Fibroblast of lung (primary cell): ENCODE data around the gene ZNF764. TPM values are rescaled to one million over a fixed set of nuclear protein-coding genes. Genes with fewer than 3 reads are reported as not detected.

Experiments used
- DNase-seq, 2 donors: peaks; one replicate each; pipeline versions ENCODE4 v3.0.0 to v3.0.0-alpha.2; 2010; ENCODE audit warnings: low read depth in 2 of 2
- H2AFZ ChIP-seq: 2 replicates; pipeline ENCODE4 v1.5.1; 2012; ENCODE audit warnings: low read length, control low read depth, inconsistent platforms
- H3K27ac ChIP-seq: 2 replicates; pipeline ENCODE4 v1.5.1; 2011; ENCODE audit warnings: low read length, control low read depth; ENCODE audit not compliant: insufficient read depth
- H3K27me3 ChIP-seq: 2 replicates; pipeline ENCODE4 v1.5.1; 2011; ENCODE audit warnings: mild to moderate bottlenecking, low read length; ENCODE audit not compliant: control insufficient read depth, insufficient read depth
- H3K36me3 ChIP-seq: 2 replicates; pipeline ENCODE4 v1.5.1; 2011; ENCODE audit warnings: low read length; ENCODE audit not compliant: control insufficient read depth, insufficient read depth
- H3K4me1 ChIP-seq: 2 replicates; pipeline ENCODE4 v1.5.1; 2011; ENCODE audit warnings: low read length; ENCODE audit not compliant: control insufficient read depth, insufficient read depth; ENCODE audit errors: extremely low read depth
- H3K4me2 ChIP-seq: 2 replicates; pipeline ENCODE4 v1.5.1; 2011; ENCODE audit warnings: low read length, control low read depth; ENCODE audit not compliant: insufficient read depth; ENCODE audit errors: extremely low read depth
- H3K4me3 ChIP-seq, 4 experiments: fragments of 200-600 bp in 1 of 4; sonication (generic) in 1 of 4; replicated peaks in 1 of 4; 2 replicates each; pipeline ENCODE4 v1.5.1; 2011 to 2016; ENCODE audit warnings: low read length in 4 of 4, low read depth in 3 of 4, mild to moderate bottlenecking in 3 of 4, control low read depth in 2 of 4, inconsistent platforms in 1 of 4, mixed read lengths in 1 of 4; ENCODE audit not compliant: insufficient read depth in 1 of 4; ENCODE audit errors: control extremely low read depth in 1 of 4
- H3K79me2 ChIP-seq: 2 replicates; pipeline ENCODE4 v1.5.1; 2012; ENCODE audit warnings: mild to moderate bottlenecking, low read length, inconsistent platforms; ENCODE audit not compliant: control insufficient read depth, insufficient read depth
- H3K9ac ChIP-seq: 2 replicates; pipeline ENCODE4 v1.5.1; 2011; ENCODE audit warnings: mild to moderate bottlenecking, low read length, control low read depth; ENCODE audit not compliant: insufficient read depth
- H3K9me3 ChIP-seq: 2 replicates; pipeline ENCODE4 v1.5.1; 2012; ENCODE audit warnings: low read depth, low read length; ENCODE audit not compliant: control insufficient read depth, insufficient read depth
- H4K20me1 ChIP-seq: 2 replicates; pipeline ENCODE4 v1.5.1; 2011; ENCODE audit warnings: low read length; ENCODE audit not compliant: control insufficient read depth, insufficient read depth; ENCODE audit errors: extremely low read depth
- EZH2 ChIP-seq: IDR thresholded peaks from 2 replicates; pipeline ENCODE4 v1.5.1; 2012; ENCODE audit warnings: low read length, control low read depth, mild to moderate bottlenecking; ENCODE audit errors: missing control alignments
- polyA plus RNA-seq, 2 donors: library from polyadenylated mRNA; depleted of rRNA in 1 of 2; stranded (reverse) in 1 of 2; unstranded in 1 of 2; fragments of >200 nt; gene quantifications; 2 replicates each; pipeline ENCODE4 v1.2.1, GENCODE V29; 2011 to 2012; ENCODE audit warnings: missing spikeins in 1 of 2
- total RNA-seq: library from RNA; depleted of rRNA; stranded (reverse); fragments of >200 nt; gene quantifications from 2 replicates; pipeline ENCODE4 v1.2.1, GENCODE V29; 2014
- TF ChIP-seq, protein P1 (sequence below), 2 donors: IDR thresholded peaks in 1 of 2; conservative IDR thresholded peaks in 1 of 2; 1 replicate in 1 of 2; 2 replicates in 1 of 2; pipeline ENCODE4 v1.5.1; 2011 to 2012; ENCODE audit warnings: low read length in 2 of 2, control low read depth in 1 of 2, inconsistent platforms in 1 of 2, low read depth in 1 of 2, mild to moderate bottlenecking in 1 of 2

Gene ZNF764
- total and polyA plus RNA-seq, 2 donors (not counting 1 experiment from before 2014, with no cell fraction given), result 2.4 to 3.1 TPM

DNA sequence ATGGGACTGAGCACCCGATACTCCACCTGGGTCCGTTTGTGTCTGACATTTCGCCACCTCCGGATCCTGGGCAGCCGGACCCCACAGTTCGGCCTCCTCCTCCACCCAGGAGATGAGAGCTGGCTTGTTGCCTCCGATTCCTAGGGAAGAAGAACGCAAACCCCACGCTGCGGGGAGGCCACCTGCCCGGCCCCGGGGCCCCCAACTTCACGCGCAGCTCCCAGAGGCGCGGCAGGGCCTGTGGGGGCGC lies 542 bp downstream of the ZNF764 start:
- no peak for TF ChIP-seq EZH2
- TF ChIP-seq, protein P1, sequence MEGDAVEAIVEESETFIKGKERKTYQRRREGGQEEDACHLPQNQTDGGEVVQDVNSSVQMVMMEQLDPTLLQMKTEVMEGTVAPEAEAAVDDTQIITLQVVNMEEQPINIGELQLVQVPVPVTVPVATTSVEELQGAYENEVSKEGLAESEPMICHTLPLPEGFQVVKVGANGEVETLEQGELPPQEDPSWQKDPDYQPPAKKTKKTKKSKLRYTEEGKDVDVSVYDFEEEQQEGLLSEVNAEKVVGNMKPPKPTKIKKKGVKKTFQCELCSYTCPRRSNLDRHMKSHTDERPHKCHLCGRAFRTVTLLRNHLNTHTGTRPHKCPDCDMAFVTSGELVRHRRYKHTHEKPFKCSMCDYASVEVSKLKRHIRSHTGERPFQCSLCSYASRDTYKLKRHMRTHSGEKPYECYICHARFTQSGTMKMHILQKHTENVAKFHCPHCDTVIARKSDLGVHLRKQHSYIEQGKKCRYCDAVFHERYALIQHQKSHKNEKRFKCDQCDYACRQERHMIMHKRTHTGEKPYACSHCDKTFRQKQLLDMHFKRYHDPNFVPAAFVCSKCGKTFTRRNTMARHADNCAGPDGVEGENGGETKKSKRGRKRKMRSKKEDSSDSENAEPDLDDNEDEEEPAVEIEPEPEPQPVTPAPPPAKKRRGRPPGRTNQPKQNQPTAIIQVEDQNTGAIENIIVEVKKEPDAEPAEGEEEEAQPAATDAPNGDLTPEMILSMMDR (conservative IDR thresholded peaks at IDR 0.05 in 1 of 2, IDR thresholded peaks at IDR 0.05 in 1 of 2; ENCODE audit: low read depth in 1 of 2, low read length in 2 of 2), result no peak
- peak overlapping the region; percentile 61 for H3K4me2 ChIP-seq
- H2AFZ ChIP-seq, result peak overlapping the region; percentile 65
- H3K27ac ChIP-seq, result peak overlapping the region; percentile 92
- H3K79me2 ChIP-seq, result peaks cover 8% of the 10 kb centered on the region
- DNase-seq, result peak; percentile 5 to 6
- no peaks in the 10 kb centered on the region for H3K9me3 ChIP-seq
- no peaks in the 10 kb centered on the region for H4K20me1 ChIP-seq
- no peaks in the 10 kb centered on the region for H3K27me3 ChIP-seq
- H3K4me3 ChIP-seq, result peak overlapping the region; percentile 69 to 82 (median 76)
- H3K36me3 ChIP-seq, result peaks cover 10% of the 10 kb centered on the region
- peak overlapping the region; percentile 87 for H3K9ac ChIP-seq
- H3K4me1 ChIP-seq, result no peaks in the 10 kb centered on the region

GRCh38 chr16:30556125-30556473 lies 2.1 kb downstream of the ZNF764 start:
- no peaks in the 10 kb centered on the region for H4K20me1 ChIP-seq
- TF ChIP-seq EZH2, result no peak
- TF ChIP-seq, protein P1 (conservative IDR thresholded peaks at IDR 0.05 in 1 of 2, IDR thresholded peaks at IDR 0.05 in 1 of 2; ENCODE audit: low read depth in 1 of 2, low read length in 2 of 2), result no peak
- no peak overlapping the region for H2AFZ ChIP-seq
- H3K27ac ChIP-seq, result no peak overlapping the region
- H3K9me3 ChIP-seq, result no peaks in the 10 kb centered on the region
- peaks cover 8% of the 10 kb centered on the region for H3K79me2 ChIP-seq
- no peak overlapping the region for H3K4me2 ChIP-seq
- H3K27me3 ChIP-seq, result no peaks in the 10 kb centered on the region
- H3K9ac ChIP-seq, result no peak overlapping the region
- H3K4me3 ChIP-seq, result no peak overlapping the region
- no peaks in the 10 kb centered on the region for H3K4me1 ChIP-seq
- DNase-seq, result no peak
- peaks cover 10% of the 10 kb centered on the region for H3K36me3 ChIP-seq

DNA sequence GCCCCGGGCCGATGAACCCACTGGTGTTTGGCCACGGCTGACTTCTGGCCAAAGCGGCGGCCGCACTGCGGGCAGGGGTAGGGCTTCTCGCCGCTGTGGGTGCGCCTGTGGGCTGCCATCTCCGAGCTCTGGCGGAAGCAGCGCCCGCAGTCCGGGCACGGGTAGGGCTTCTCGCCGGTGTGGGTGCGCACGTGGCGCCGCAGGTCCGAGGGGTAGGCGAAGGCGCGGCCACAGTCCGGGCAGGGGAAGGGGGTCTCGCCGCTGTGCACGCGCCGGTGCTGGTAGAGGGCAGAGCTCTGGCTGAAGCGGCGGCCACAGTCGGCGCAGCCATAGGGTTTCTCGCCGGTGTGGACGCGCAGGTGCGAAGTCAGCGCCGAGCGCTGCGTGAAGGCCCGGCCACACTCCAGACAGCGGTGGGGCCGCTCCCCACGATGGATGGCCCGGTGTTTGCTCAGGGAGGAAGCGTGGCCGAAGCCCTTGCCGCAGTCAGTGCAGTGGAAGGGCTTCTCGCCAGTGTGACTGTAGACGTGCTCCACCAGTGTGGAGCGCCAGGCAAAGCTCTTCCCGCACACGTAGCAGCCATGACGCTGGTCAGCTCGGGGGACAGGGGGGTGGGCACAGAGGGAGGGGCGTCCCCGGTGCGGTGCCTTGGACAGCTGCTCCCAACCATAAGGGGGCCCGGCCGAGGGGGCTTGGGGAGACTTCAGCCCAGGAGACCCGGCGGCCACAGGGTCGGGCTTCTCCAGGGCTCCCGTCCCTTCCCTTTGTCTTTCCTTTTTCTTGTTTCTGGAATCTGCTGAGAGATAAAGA lies 2.7 kb downstream of the ZNF764 start:
- no peak overlapping the region for H3K4me2 ChIP-seq
- TF ChIP-seq, protein P1 (conservative IDR thresholded peaks at IDR 0.05 in 1 of 2, IDR thresholded peaks at IDR 0.05 in 1 of 2; ENCODE audit: low read depth in 1 of 2, low read length in 2 of 2), result no peak
- TF ChIP-seq EZH2, result no peak
- no peak overlapping the region for H3K4me3 ChIP-seq
- no peak overlapping the region for H3K9ac ChIP-seq
- H3K27ac ChIP-seq, result no peak overlapping the region
- peaks cover 10% of the 10 kb centered on the region for H3K36me3 ChIP-seq
- DNase-seq, result no peak
- H3K4me1 ChIP-seq, result no peaks in the 10 kb centered on the region
- H3K79me2 ChIP-seq, result peaks cover 8% of the 10 kb centered on the region
- no peaks in the 10 kb centered on the region for H3K27me3 ChIP-seq
- H2AFZ ChIP-seq, result no peak overlapping the region
- H4K20me1 ChIP-seq, result no peaks in the 10 kb centered on the region
- H3K9me3 ChIP-seq, result no peaks in the 10 kb centered on the region
